ENCODE measurements around the gene AUTS2. TPM values are rescaled to one million over a fixed set of nuclear protein-coding genes. Genes with fewer than 3 reads are reported as not detected.

AUTS2 gene
- total and polyA plus RNA-seq, 2 of the 8 experiments (the other 6 are each of a cell fraction or from before 2014, with no cell fraction given), result 25.9 to 101 TPM

GRCh38 chr7:69832356-69832755, 234.1 kb downstream of the AUTS2 start:
- H3K18ac ChIP-seq (ENCODE audit: extremely low read depth, low read length), result peak overlapping the region; percentile 38; the same call in 1 of the 2 replicates
- no peak overlapping the region for H3K9ac ChIP-seq (replicated peaks in 1 of 4; ENCODE audit: extremely low read depth in 1 of 4, low read depth in 3 of 4, low read length in 3 of 4)
- no peak overlapping the region for H3K56ac ChIP-seq (replicated peaks; ENCODE audit: insufficient read length, low read depth, low read length)
- H3K4me3 ChIP-seq (ENCODE audit: extremely low read depth in 1 of 4, insufficient read depth in 2 of 4, low read depth in 3 of 4, low read length in 4 of 4), result no peak overlapping the region
- H3K23me2 ChIP-seq (ENCODE audit: low read depth, low read length), result no peaks in the 10 kb centered on the region
- no peaks in the 10 kb centered on the region for H3K79me2 ChIP-seq (ENCODE audit: control insufficient read depth in 1 of 2, insufficient read depth in 2 of 2, low read length in 2 of 2)
- no peaks in the 10 kb centered on the region for H3K36me3 ChIP-seq (ENCODE audit: control insufficient read depth in 2 of 4, insufficient read depth in 4 of 4, low read length in 3 of 4)
- H4K20me1 ChIP-seq (replicated peaks in 1 of 2; ENCODE audit: control insufficient read depth in 1 of 2, insufficient read depth in 2 of 2, low read length in 2 of 2), result no peaks in the 10 kb centered on the region
- H2BK12ac ChIP-seq (ENCODE audit: low read depth, low read length), result peak overlapping the region; percentile 20; the same call in 1 of the 2 replicates
- H2BK120ac ChIP-seq (replicated peaks; ENCODE audit: low read depth, low read length), result no peak overlapping the region
- peak; percentile 32 for FAIRE-seq
- no peak overlapping the region for H4K91ac ChIP-seq (replicated peaks; ENCODE audit: insufficient read length, low read length)
- no peak overlapping the region for H3K14ac ChIP-seq (ENCODE audit: insufficient read length)
- H3K4me2 ChIP-seq (ENCODE audit: insufficient read depth in 1 of 2, low read depth in 2 of 2, low read length in 2 of 2), result peak overlapping the region in 1 of 2 experiments; percentile 34; a peak in 1 of 4 replicates
- H3K27ac ChIP-seq (ENCODE audit: low read depth, low read length), result no peak overlapping the region
- H3K4ac ChIP-seq (replicated peaks; ENCODE audit: insufficient read length, low read depth, low read length), result no peak overlapping the region
- no peak overlapping the region for H2BK5ac ChIP-seq (ENCODE audit: low read depth, low read length)
- no peak overlapping the region for H4K5ac ChIP-seq (ENCODE audit: insufficient read length, low read depth, low read length)
- no peak overlapping the region for H2AK5ac ChIP-seq (ENCODE audit: low read depth, low read length)
- no peak overlapping the region for H2BK15ac ChIP-seq (ENCODE audit: low read length)
- H3K79me1 ChIP-seq (ENCODE audit: low read depth, low read length), result no peaks in the 10 kb centered on the region
- H3K9me3 ChIP-seq (ENCODE audit: insufficient read depth in 2 of 2, low read depth in 1 of 2, low read length in 1 of 2), result no peaks in the 10 kb centered on the region
- H3K4me1 ChIP-seq (replicated peaks in 1 of 4; ENCODE audit: control insufficient read depth in 3 of 4, insufficient read depth in 4 of 4, low read length in 3 of 4), result peaks cover 5 to 23% (median 9%) of the 10 kb centered on the region in 4 experiments; a peak in 5 of 7 replicates
- ChIA-PET CTCF (ENCODE audit: partially characterized antibody) (no interaction called here), POLR2A (ENCODE audit: partially characterized antibody) (no interaction called here)
- H4K8ac ChIP-seq (ENCODE audit: extremely low read depth, insufficient read depth, low read length), result no peak overlapping the region
- no peak for DNase-seq (ENCODE audit: low read depth in 1 of 2, low spot score in 2 of 2)
- no peak overlapping the region for H2AFZ ChIP-seq (ENCODE audit: low read length)
- 71% methylated on average over 2 of the region's 2 CpGs; no CpG with 5 or more reads in 1 of the 2 experiments for WGBS, 2 experiments (ENCODE audit: extremely low coverage in 1 of 2, insufficient coverage in 1 of 2, insufficient read length in 1 of 2, insufficient replicate concordance in 2 of 2, low coverage in 1 of 2, low lambda C conversion rate in 2 of 2, missing lambda C conversion rate in 1 of 2)
- no peak overlapping the region for H3K23ac ChIP-seq (ENCODE audit: insufficient read length)
- TF ChIP-seq PHF8 (conservative IDR thresholded peaks at IDR 0.05; ENCODE audit: low read depth, low read length), result no peak
- TF ChIP-seq EP300 (IDR thresholded peaks at IDR 0.05; ENCODE audit: borderline replicate concordance in 1 of 2, low read depth in 2 of 2, low read length in 2 of 2), result no peak
- H2BK20ac ChIP-seq (ENCODE audit: low read length), result peak overlapping the region; percentile 40; the same call in 1 of the 2 replicates
- no peaks in the 10 kb centered on the region for H3K27me3 ChIP-seq (replicated peaks in 1 of 4; ENCODE audit: control insufficient read depth in 3 of 4, extremely low read depth in 1 of 4, insufficient read depth in 3 of 4, low read length in 3 of 4)
